ENCODE results near the gene MYOG.

The MYOG gene

DNA sequence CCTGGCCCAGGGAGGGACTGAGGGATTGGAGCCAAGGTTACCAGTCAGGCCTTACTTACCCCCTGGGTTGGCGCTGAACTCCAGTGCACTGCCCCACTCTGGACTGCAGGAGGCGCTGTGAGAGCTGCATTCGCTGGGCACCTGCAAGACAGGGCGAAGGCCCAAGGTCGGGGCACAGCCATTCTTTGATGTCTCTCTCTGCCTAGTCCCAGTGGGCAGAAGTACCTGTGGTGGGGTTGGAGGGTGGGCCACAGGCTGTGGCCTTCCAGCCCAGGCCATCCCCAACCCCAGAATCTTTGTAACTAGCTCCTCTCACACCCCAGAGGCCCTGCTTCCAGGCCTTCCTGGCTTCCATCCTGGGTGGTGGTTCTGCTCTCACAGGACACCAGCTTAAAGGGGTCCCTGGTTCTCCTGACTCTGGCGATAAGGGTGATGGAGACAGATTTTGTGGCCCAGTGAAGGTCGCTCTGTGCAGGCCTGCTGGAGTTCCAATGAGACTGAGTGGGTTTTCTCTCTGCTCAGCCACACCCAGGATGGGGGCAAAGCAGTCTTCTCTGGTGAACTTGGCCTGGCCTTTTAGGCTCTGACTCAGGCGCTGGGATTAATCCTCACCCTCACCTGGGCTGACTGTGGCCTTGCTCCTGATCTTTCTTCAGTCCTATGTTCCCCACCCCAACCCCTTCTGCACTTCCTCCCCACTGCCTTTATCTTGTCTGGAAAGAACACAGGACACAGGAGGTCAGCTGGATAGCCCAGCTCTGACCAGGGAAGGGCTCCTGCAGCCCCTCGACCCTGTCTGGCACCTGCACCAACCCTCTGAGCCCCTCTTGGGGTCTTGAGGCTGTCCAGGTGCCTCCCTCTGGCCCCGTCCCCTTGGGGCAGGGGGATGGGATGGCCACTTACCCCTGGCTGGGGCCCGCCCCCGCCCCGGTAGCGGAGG is 954 bp downstream of the MYOG start:
- no peak for TF ChIP-seq POLR2AphosphoS5 (IDR thresholded peaks at IDR 0.05; ENCODE audit: low read depth, low read length)
- no peak for TF ChIP-seq POLR2A (IDR thresholded peaks at IDR 0.05; ENCODE audit: low read depth, low read length)
- TF ChIP-seq PAX5 (IDR thresholded peaks at IDR 0.05; ENCODE audit: insufficient read depth, low read length, severe bottlenecking): no peak
- no peak for TF ChIP-seq TAF1 (IDR thresholded peaks at IDR 0.05; ENCODE audit: low read depth, low read length)
- no peak for TF ChIP-seq POU2F2 (IDR thresholded peaks at IDR 0.05; ENCODE audit: low read depth, low read length)
- TF ChIP-seq SPI1 (IDR thresholded peaks at IDR 0.05; ENCODE audit: low read depth, low read length): no peak
- no peak for FAIRE-seq
- peak; percentile 78 for DNase-seq (ENCODE audit: insufficient read length, low spot score)

DNA sequence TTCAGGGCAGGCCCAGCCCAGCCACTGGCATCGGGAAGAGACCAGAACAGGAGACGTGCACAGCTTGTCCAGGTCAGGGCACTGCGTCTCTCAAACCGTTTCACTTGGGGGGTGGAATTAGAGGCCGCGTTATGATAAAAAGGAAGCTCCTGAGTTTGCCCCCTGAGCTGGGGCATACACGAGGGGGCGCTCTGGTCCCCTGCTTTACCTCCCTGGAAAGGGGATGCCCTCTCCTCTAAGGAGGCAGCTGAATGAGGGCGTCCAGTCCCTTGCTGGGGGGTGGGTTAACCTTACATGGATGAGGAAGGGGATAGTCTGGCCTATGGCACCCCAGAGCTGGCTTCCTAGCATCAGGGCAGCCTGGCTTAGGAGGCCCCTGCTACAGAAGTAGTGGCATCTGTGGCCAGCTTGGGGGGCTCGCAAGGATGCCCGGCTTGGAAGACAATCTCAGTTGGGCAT is 2.3 kb downstream of the MYOG start:
- DNase-seq (ENCODE audit: insufficient read length, low spot score) (no peak), FAIRE-seq (no peak)
- TF ChIP-seq TAF1 (IDR thresholded peaks at IDR 0.05; ENCODE audit: low read depth, low read length) (no peak), POU2F2 (IDR thresholded peaks at IDR 0.05; ENCODE audit: low read depth, low read length) (no peak), PAX5 (IDR thresholded peaks at IDR 0.05; ENCODE audit: insufficient read depth, low read length, severe bottlenecking) (no peak), POLR2AphosphoS5 (IDR thresholded peaks at IDR 0.05; ENCODE audit: low read depth, low read length) (no peak), SPI1 (IDR thresholded peaks at IDR 0.05; ENCODE audit: low read depth, low read length) (no peak), POLR2A (IDR thresholded peaks at IDR 0.05; ENCODE audit: low read depth, low read length) (no peak)

DNA sequence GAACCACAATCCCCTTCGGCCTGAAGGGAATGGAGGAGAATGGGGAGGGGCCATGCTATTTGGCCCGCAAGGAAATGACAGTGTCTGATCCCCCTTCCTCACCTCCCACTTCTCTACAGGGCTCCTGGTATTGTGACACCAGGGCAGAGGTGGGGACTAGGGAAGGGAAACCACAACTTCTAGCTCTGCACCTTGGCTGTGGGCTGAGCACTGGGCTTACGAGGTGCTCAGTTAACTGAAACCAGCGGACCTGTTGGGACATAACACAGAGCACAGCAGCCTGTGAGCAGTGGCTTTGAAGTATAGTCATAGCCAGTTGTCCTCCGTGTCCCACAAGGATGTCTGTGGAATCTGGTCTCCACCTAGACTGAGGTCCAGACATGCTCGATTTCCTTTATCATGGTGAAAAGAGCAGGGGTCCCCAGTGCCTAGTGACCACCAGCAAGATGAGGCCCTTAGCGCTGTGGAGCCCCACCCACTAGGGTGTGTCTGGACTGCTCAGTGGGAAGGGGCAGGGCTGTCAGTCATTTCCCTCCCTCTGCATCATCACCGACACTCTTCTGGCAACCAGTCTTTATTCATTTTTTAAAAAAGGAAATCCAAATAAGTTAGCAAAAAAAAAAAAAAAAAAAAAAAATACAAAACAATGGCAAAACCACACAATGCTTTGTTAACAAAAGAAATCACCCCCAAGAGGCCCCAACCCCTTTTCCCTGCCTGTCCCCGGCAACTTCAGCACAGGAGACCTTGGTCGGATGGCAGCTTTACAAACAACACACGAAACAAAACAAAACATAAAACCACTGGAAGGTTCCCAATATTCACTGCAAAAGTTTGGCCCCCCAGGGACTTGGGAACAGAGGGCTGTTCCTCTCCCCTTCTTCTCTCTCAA is 3.0 kb downstream of the MYOG start:
- no peak for TF ChIP-seq SPI1 (IDR thresholded peaks at IDR 0.05; ENCODE audit: low read depth, low read length)
- no peak for TF ChIP-seq POLR2AphosphoS5 (IDR thresholded peaks at IDR 0.05; ENCODE audit: low read depth, low read length)
- TF ChIP-seq PAX5 (IDR thresholded peaks at IDR 0.05; ENCODE audit: insufficient read depth, low read length, severe bottlenecking): no peak
- no peak for TF ChIP-seq POLR2A (IDR thresholded peaks at IDR 0.05; ENCODE audit: low read depth, low read length)
- TF ChIP-seq POU2F2 (IDR thresholded peaks at IDR 0.05; ENCODE audit: low read depth, low read length): no peak
- no peak for TF ChIP-seq TAF1 (IDR thresholded peaks at IDR 0.05; ENCODE audit: low read depth, low read length)
- no peak for FAIRE-seq
- no peak for DNase-seq (ENCODE audit: insufficient read length, low spot score)

DNA sequence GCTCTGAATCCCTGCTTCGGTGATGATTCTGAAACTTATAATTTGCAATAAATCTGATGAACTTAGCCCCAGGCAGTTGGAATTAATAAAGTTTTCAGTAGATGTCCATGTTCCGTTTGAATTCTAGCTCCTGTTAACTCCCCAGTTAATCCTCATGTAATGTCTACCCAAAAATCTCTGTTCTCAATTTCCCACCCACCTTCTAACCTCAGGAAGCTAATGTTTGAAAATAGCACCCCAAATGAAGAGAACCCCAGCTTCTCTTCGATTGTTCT is 3.6 kb downstream of the MYOG start:
- DNase-seq (ENCODE audit: insufficient read length, low spot score): no peak
- FAIRE-seq: no peak
- TF ChIP-seq PAX5 (IDR thresholded peaks at IDR 0.05; ENCODE audit: insufficient read depth, low read length, severe bottlenecking) (no peak), POU2F2 (IDR thresholded peaks at IDR 0.05; ENCODE audit: low read depth, low read length) (no peak)

DNA sequence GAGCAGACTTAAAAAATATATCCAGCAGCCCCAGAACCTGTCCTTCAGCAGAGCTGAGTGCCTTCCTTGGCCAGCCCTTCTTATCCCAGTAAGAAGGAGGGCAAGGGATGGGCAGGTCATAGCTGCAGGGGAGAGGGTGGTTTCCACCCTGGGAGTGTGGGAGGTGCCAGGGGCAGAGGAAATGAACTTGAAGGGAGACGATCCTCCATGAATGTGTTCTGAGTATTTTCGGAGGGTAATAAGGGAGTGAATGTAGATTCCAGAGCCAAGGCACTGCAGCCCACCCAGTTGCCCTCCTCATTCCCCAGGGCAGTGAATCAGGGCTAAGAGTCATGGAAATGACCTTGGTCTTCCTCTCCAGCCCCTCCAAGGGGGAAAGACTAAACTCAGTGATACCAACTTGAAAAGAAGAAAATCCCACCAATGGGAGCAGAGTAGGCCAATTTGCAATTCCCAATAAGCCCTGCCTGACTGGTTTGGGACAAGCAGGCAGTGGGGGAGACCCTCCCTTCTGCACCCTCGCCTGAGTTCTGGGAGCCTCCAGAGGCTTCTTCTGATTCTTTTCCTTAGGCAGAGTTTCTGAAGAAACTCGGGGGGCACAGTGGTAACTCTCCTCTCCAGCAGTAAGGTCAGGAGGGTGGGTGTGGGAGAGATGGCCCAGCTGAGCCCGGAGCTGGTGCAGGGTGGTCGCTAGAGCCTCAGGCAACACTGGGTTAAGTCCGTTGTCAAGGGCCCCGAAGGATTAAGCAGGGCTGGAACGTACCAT is 4.2 kb downstream of the MYOG start:
- no peak for FAIRE-seq
- DNase-seq (ENCODE audit: insufficient read length, low spot score): no peak
- TF ChIP-seq TAF1 (IDR thresholded peaks at IDR 0.05; ENCODE audit: low read depth, low read length) (no peak), POLR2AphosphoS5 (IDR thresholded peaks at IDR 0.05; ENCODE audit: low read depth, low read length) (no peak), PAX5 (IDR thresholded peaks at IDR 0.05; ENCODE audit: insufficient read depth, low read length, severe bottlenecking) (no peak), POLR2A (IDR thresholded peaks at IDR 0.05; ENCODE audit: low read depth, low read length) (no peak), SPI1 (IDR thresholded peaks at IDR 0.05; ENCODE audit: low read depth, low read length) (no peak), POU2F2 (IDR thresholded peaks at IDR 0.05; ENCODE audit: low read depth, low read length) (no peak)

DNA sequence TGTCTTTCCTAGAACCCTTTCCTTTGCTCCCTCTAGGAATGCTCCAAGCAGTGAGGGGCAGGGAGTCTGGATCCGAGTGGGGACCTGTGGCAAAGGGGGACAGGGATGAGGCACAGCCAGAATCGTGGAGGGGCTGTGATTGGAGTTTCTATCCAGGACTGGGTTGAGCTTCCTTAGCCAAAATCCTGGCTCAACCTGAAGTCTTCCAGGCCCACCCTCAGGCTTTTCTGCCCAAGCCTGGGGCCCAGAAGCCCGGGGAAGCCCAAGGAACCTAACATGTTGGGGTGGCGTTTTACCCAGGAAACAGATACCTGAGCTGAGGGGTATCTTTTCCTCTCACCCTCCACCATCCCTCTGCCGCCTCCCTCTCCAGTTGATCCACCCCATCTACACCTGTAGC is 5.4 kb downstream of the MYOG start:
- DNase-seq (ENCODE audit: insufficient read length, low spot score): no peak
- no peak for TF ChIP-seq POU2F2 (IDR thresholded peaks at IDR 0.05; ENCODE audit: low read depth, low read length)
- FAIRE-seq: no peak

DNA sequence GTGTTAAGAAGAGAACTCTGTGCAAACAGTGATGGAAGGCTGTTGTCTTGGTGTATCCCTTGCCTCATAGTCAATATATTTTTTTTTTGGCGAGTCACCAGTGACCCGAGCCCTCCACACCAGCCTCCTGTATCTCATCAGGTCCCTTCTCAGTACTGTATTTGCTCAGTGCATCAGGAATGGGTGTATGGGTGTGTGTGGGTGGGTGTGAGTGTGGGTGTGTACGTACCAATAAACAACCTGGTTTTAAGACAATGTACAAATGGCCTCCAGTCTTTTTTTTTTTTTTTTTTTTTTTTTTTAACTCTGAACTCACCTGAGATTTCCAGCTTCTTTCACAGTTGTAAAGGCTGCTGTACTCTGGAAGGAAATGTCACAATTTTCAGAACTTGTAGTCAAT is 7.3 kb downstream of the MYOG start:
- DNase-seq (ENCODE audit: insufficient read length, low spot score) (no peak), FAIRE-seq (no peak)
- TF ChIP-seq POLR2AphosphoS5 (IDR thresholded peaks at IDR 0.05; ENCODE audit: low read depth, low read length) (no peak), POLR2A (IDR thresholded peaks at IDR 0.05; ENCODE audit: low read depth, low read length) (no peak), SPI1 (IDR thresholded peaks at IDR 0.05; ENCODE audit: low read depth, low read length) (no peak), PAX5 (IDR thresholded peaks at IDR 0.05; ENCODE audit: insufficient read depth, low read length, severe bottlenecking) (no peak), TAF1 (IDR thresholded peaks at IDR 0.05; ENCODE audit: low read depth, low read length) (no peak)

DNA sequence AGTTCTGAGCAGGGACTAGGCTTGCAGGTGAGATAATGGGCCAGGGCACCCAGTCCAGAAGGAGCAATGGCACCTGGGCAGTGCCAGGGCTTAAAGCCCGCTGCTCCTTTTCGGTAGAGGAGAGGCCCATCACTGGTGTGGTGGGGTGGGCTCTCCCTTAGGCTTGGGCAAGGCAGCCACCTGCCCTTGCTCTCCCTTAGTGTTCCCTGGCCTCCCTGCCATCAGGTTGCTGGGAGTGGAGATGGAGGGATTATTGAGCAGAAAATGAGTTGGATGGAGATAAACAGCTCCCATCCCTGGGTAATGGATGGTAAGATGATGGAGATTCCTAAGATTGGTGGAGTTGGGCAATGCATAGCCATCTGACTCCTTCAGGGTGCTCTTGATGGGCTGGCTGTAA is 7.9 kb downstream of the MYOG start:
- FAIRE-seq: no peak
- TF ChIP-seq PAX5 (IDR thresholded peaks at IDR 0.05; ENCODE audit: insufficient read depth, low read length, severe bottlenecking) (no peak), POLR2A (IDR thresholded peaks at IDR 0.05; ENCODE audit: low read depth, low read length) (no peak), TAF1 (IDR thresholded peaks at IDR 0.05; ENCODE audit: low read depth, low read length) (no peak), SPI1 (IDR thresholded peaks at IDR 0.05; ENCODE audit: low read depth, low read length) (no peak), POU2F2 (IDR thresholded peaks at IDR 0.05; ENCODE audit: low read depth, low read length) (no peak), POLR2AphosphoS5 (IDR thresholded peaks at IDR 0.05; ENCODE audit: low read depth, low read length) (no peak)

DNA sequence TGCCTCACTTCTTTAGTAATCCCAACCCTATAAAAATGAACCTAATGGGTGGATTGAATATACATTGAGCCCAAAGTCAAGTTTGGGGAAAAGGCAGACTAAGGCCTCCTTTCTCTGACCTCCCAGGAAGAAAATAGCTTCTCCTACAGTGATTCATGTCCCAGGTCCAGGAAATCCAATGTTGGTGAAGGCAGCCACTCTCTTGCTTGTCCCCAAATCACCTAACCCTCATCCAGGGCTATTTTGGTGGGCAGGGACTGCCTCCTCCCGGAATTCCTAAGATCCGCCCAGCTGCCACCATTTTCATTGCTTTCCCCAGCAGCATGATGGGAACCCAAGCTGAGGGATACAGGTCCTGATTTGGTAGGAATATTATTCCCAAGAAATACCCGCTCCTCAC is 8.4 kb downstream of the MYOG start:
- no peak for TF ChIP-seq POLR2AphosphoS5 (IDR thresholded peaks at IDR 0.05; ENCODE audit: low read depth, low read length)
- TF ChIP-seq SPI1 (IDR thresholded peaks at IDR 0.05; ENCODE audit: low read depth, low read length): no peak
- no peak for TF ChIP-seq TAF1 (IDR thresholded peaks at IDR 0.05; ENCODE audit: low read depth, low read length)
- no peak for TF ChIP-seq PAX5 (IDR thresholded peaks at IDR 0.05; ENCODE audit: insufficient read depth, low read length, severe bottlenecking)
- no peak for TF ChIP-seq POLR2A (IDR thresholded peaks at IDR 0.05; ENCODE audit: low read depth, low read length)
- TF ChIP-seq POU2F2 (IDR thresholded peaks at IDR 0.05; ENCODE audit: low read depth, low read length): no peak
- DNase-seq (ENCODE audit: insufficient read length, low spot score) (no peak), FAIRE-seq (no peak)

More for the DNA sequence above, 7.9 kb downstream of the MYOG start:
- no peak for DNase-seq (ENCODE audit: insufficient read length, low spot score)
